ENCODE data around the gene YAF2. TPM values are rescaled to one million over a fixed set of nuclear protein-coding genes. Genes with fewer than 3 reads are reported as not detected.

The YAF2 gene
- total and polyA plus RNA-seq, 2 experiments from 2014 or later = 1.0 TPM

- Histone ChIP-seq H4K20me1 (replicated peaks; ENCODE audit: insufficient read depth) (no peaks in the 10 kb centered on the region), H2AFZ (no peak overlapping the region), H3K4me3 (no peak overlapping the region), H3K4me2 (no peak overlapping the region), H3K27ac (ENCODE audit: low read depth) (no peak overlapping the region), H3K9me2 (ENCODE audit: insufficient read depth) (no peaks in the 10 kb centered on the region), H3K4me1 (ENCODE audit: insufficient read depth) (no peaks in the 10 kb centered on the region), H3K79me2 (replicated peaks; ENCODE audit: insufficient read depth) (no peaks in the 10 kb centered on the region), H3K36me3 (ENCODE audit: insufficient read depth) (no peaks in the 10 kb centered on the region), H3K27me3 (ENCODE audit: insufficient read depth) (no peaks in the 10 kb centered on the region), H3F3A (replicated peaks; ENCODE audit: low read depth) (no peaks in the 10 kb centered on the region)
- no peak for TF ChIP-seq ZNF462 (CRISPR knock-in tag; IDR thresholded peaks at IDR 0.05)
- Mint-ChIP-seq H3K27ac (no peak overlapping the region), H3K9me3 (no peaks in the 10 kb centered on the region), H3K36me3 (ENCODE audit: low read depth) (no peaks in the 10 kb centered on the region), H3K27me3 (ENCODE audit: insufficient read depth, low read depth, poor library complexity) (no peaks in the 10 kb centered on the region), H3K4me1 (peaks cover 12% of the 10 kb centered on the region; the same call in 2 of the 3 replicates), H3K4me3 (no peak overlapping the region)
- ATAC-seq (no peak), DNase-seq (ENCODE audit: low spot score) (no peak)
These were observed 75.1 kb downstream of the YAF2 start for GRCh38 chr12:42162965-42163364.

GRCh38 chr12:42162193-42162592, 75.9 kb downstream of the YAF2 start:
- DNase-seq (ENCODE audit: low spot score) (no peak), ATAC-seq (no peak)
- Mint-ChIP-seq H3K36me3 (ENCODE audit: low read depth) (no peaks in the 10 kb centered on the region), H3K9me3 (no peaks in the 10 kb centered on the region), H3K27ac (no peak overlapping the region), H3K27me3 (ENCODE audit: insufficient read depth, low read depth, poor library complexity) (no peaks in the 10 kb centered on the region), H3K4me3 (no peak overlapping the region), H3K4me1 (peaks cover 12% of the 10 kb centered on the region; the same call in 2 of the 3 replicates)
- Histone ChIP-seq H3K9me2 (ENCODE audit: insufficient read depth) (no peaks in the 10 kb centered on the region), H4K20me1 (replicated peaks; ENCODE audit: insufficient read depth) (no peaks in the 10 kb centered on the region), H3K27me3 (ENCODE audit: insufficient read depth) (no peaks in the 10 kb centered on the region), H3K4me2 (no peak overlapping the region), H2AFZ (no peak overlapping the region), H3K79me2 (replicated peaks; ENCODE audit: insufficient read depth) (no peaks in the 10 kb centered on the region), H3K4me3 (no peak overlapping the region), H3K4me1 (ENCODE audit: insufficient read depth) (no peaks in the 10 kb centered on the region), H3K27ac (ENCODE audit: low read depth) (no peak overlapping the region), H3K36me3 (ENCODE audit: insufficient read depth) (no peaks in the 10 kb centered on the region), H3F3A (replicated peaks; ENCODE audit: low read depth) (no peaks in the 10 kb centered on the region)
- TF ChIP-seq ZNF462 (CRISPR knock-in tag; IDR thresholded peaks at IDR 0.05) (no peak), CTCF (conservative IDR thresholded peaks at IDR 0.05; ENCODE audit: low read depth in 2 of 2) (no peak), ZNF114 (CRISPR knock-in tag; IDR thresholded peaks at IDR 0.05) (no peak), JUNB (IDR thresholded peaks at IDR 0.05; ENCODE audit: unreplicated experiment) (no peak)
